AG20443 (cell line): ENCODE results near the gene PHACTR3.

Source experiments
- DNase-seq: peaks from one replicate; pipeline ENCODE4 v3.0.0; 2012; ENCODE audit warnings: low spot score, mixed read lengths

The PHACTR3 gene

GRCh38 chr20:59698598-59698997 lies 94.3 kb downstream of the PHACTR3 start:
- no peak for DNase-seq

- no peak for DNase-seq
Observed at GRCh38 chr20:59701236-59701635, 96.9 kb downstream of the PHACTR3 start.

GRCh38 chr20:59703046-59703445 lies 98.7 kb downstream of the PHACTR3 start:
- DNase-seq: peak; percentile 47

- DNase-seq: no peak
Observed at GRCh38 chr20:59705651-59706399, 101.5 kb downstream of the PHACTR3 start.

- no peak for DNase-seq
Observed at GRCh38 chr20:59706400-59706693, 102.0 kb downstream of the PHACTR3 start.

GRCh38 chr20:59708326-59708725 lies 104.0 kb downstream of the PHACTR3 start:
- no peak for DNase-seq

- no peak for DNase-seq
Observed at GRCh38 chr20:59709636-59710035, 105.3 kb downstream of the PHACTR3 start.

GRCh38 chr20:59718071-59718470 lies 113.7 kb downstream of the PHACTR3 start:
- no peak for DNase-seq

GRCh38 chr20:59718751-59719150 lies 114.4 kb downstream of the PHACTR3 start:
- no peak for DNase-seq

GRCh38 chr20:59720013-59720412 lies 115.7 kb downstream of the PHACTR3 start:
- no peak for DNase-seq

GRCh38 chr20:59721386-59721785 lies 117.0 kb downstream of the PHACTR3 start:
- DNase-seq: no peak

- DNase-seq: no peak
Observed at GRCh38 chr20:59723108-59723500, 118.8 kb downstream of the PHACTR3 start.

- peak; percentile 62 for DNase-seq
Observed at GRCh38 chr20:59723607-59724456, 119.5 kb downstream of the PHACTR3 start.

GRCh38 chr20:59724457-59725366 lies 120.4 kb downstream of the PHACTR3 start:
- DNase-seq: no peak

- peak; percentile 39 for DNase-seq
Observed at GRCh38 chr20:59725476-59726280, 121.3 kb downstream of the PHACTR3 start.

- no peak for DNase-seq
Observed at GRCh38 chr20:59726281-59726595, 121.9 kb downstream of the PHACTR3 start.

- no peak for DNase-seq
Observed at GRCh38 chr20:59728722-59729430, 124.5 kb downstream of the PHACTR3 start.

GRCh38 chr20:59729506-59729905 lies 125.2 kb downstream of the PHACTR3 start:
- no peak for DNase-seq

GRCh38 chr20:59730722-59731121 lies 126.4 kb downstream of the PHACTR3 start:
- DNase-seq: no peak

- no peak for DNase-seq
Observed at GRCh38 chr20:59731376-59731775, 127.0 kb downstream of the PHACTR3 start.

GRCh38 chr20:59733351-59733750 lies 129.0 kb downstream of the PHACTR3 start:
- no peak for DNase-seq
